HepG2 (cell line): ENCODE measurements around the gene SIDT1. TPM values are rescaled to one million over a fixed set of nuclear protein-coding genes. Genes with fewer than 3 reads are reported as not detected.

ENCODE experiments used
- ATF1 ChIP-seq: IDR thresholded peaks from 2 replicates; pipeline ENCODE4 v1.6.1; 2016; ENCODE audit warnings: mild to moderate bottlenecking, control low read depth
- CBX5 ChIP-seq: sonication (generic); formaldehyde crosslinking; IDR thresholded peaks from 2 replicates; pipeline ENCODE4 v1.4.0; 2020; ENCODE audit warnings: missing genetic modification reagents, borderline replicate concordance
- DNMT3B ChIP-seq: conservative IDR thresholded peaks from 2 replicates; pipeline ENCODE4 v1.6.1; 2016; ENCODE audit warnings: missing biosample characterization, control low read depth
- FIP1L1 ChIP-seq: fragments of 200-400 bp; formaldehyde crosslinking; IDR thresholded peaks from 2 replicates; pipeline ENCODE4 v1.6.1; 2018; ENCODE audit warnings: low read depth, mild to moderate bottlenecking, low read length, moderate library complexity, borderline replicate concordance; ENCODE audit not compliant: insufficient read depth
- FOXA1 ChIP-seq, 2 experiments: fragments of 450-650 bp in 1 of 2; sonication (generic) in 1 of 2; formaldehyde crosslinking in 1 of 2; IDR thresholded peaks; 2 replicates each; pipeline versions ENCODE4 v1.4.0 to v1.6.1; 2016 to 2020; ENCODE audit warnings: missing genetic modification reagents in 1 of 2
- FOXA3 ChIP-seq: IDR thresholded peaks from 2 replicates; pipeline ENCODE4 v1.6.1; 2016; ENCODE audit warnings: missing genetic modification reagents, missing compliant biosample characterization
- KAT8 ChIP-seq: IDR thresholded peaks from 2 replicates; pipeline ENCODE4 v1.6.1; 2016; ENCODE audit warnings: missing genetic modification reagents, missing compliant biosample characterization
- NFYC ChIP-seq: IDR thresholded peaks from 2 replicates; pipeline ENCODE4 v1.6.1; 2016; ENCODE audit warnings: missing genetic modification reagents, missing compliant biosample characterization
- RBM22 ChIP-seq: fragments of 200-400 bp; formaldehyde crosslinking; optimal IDR thresholded peaks from 2 replicates; pipeline ENCODE3; 2017; ENCODE audit warnings: mild to moderate bottlenecking, low read length, moderate library complexity
- RFXANK ChIP-seq: IDR thresholded peaks from 2 replicates; pipeline ENCODE4 v1.6.1; 2016
- ZNF10 ChIP-seq: sonication (generic); formaldehyde crosslinking; IDR thresholded peaks from 2 replicates; pipeline ENCODE4 v1.4.0; 2020; ENCODE audit warnings: mild to moderate bottlenecking, low read depth, missing genetic modification reagents, borderline replicate concordance
- ZNF562 ChIP-seq: sonication (generic); formaldehyde crosslinking; IDR thresholded peaks from 2 replicates; pipeline ENCODE4 v1.8.0; 2022; ENCODE audit warnings: missing genetic modification reagents, borderline replicate concordance
- ZNF709 ChIP-seq: sonication (generic); formaldehyde crosslinking; IDR thresholded peaks from 2 replicates; pipeline ENCODE4 v1.5.0; 2020; ENCODE audit warnings: mild to moderate bottlenecking, missing genetic modification reagents
- ZNF746 ChIP-seq: sonication (generic); formaldehyde crosslinking; IDR thresholded peaks from 2 replicates; pipeline ENCODE4 v1.8.0; 2022; ENCODE audit warnings: mild to moderate bottlenecking, missing genetic modification reagents
- polyA plus RNA-seq, 8 experiments: library from polyadenylated mRNA; depleted of rRNA in 3 of 8; stranded (reverse) in 7 of 8; unstranded in 1 of 8; fragments of >200 nt; fragmentation: Illumina TruSeq in 4 of 8; extraction: Trizol in 4 of 8; gene quantifications; 2 replicates each; pipeline versions ENCODE4 v1.2.1 to v1.2.3, GENCODE V29; 2011 to 2016; ENCODE audit warnings: low read depth in 4 of 8, missing spikeins in 1 of 8, mixed read lengths in 1 of 8; ENCODE audit not compliant: insufficient read depth in 1 of 8
- total RNA-seq, 5 experiments: library from RNA; depleted of rRNA; stranded (reverse); fragments of >200 nt; fragmentation: Illumina TruSeq; extraction: Trizol; gene quantifications; 2 replicates each; pipeline ENCODE4 v1.2.3, GENCODE V29; 2016; ENCODE audit warnings: low read depth in 1 of 5
- TF ChIP-seq, protein P1 (sequence below): sonication (generic); formaldehyde crosslinking; IDR thresholded peaks from 2 replicates; pipeline ENCODE4 v1.4.0; 2020; ENCODE audit warnings: missing genetic modification reagents
- TF ChIP-seq, protein P2 (sequence below), 2 experiments: sonication (generic) in 1 of 2; formaldehyde crosslinking in 1 of 2; IDR thresholded peaks; 2 replicates each; pipeline versions ENCODE4 v1.4.0 to v1.6.1; 2016 to 2020; ENCODE audit warnings: borderline replicate concordance in 1 of 2, low read depth in 1 of 2, mild to moderate bottlenecking in 1 of 2, missing genetic modification reagents in 1 of 2
- TF ChIP-seq, protein P3 (sequence below): sonication (generic); formaldehyde crosslinking; IDR thresholded peaks from 2 replicates; pipeline ENCODE4 v1.5.1; 2020; ENCODE audit warnings: missing genetic modification reagents, mild to moderate bottlenecking, borderline replicate concordance
- TF ChIP-seq, protein P4 (sequence below): sonication (generic); formaldehyde crosslinking; IDR thresholded peaks from 2 replicates; pipeline ENCODE4 v1.4.0; 2020; ENCODE audit warnings: low read depth, mild to moderate bottlenecking, missing genetic modification reagents

SIDT1 gene
- total and polyA plus RNA-seq, 2 of the 13 experiments (the other 11 are each of a cell fraction or from before 2014, with no cell fraction given), result 0.07 TPM

DNA sequence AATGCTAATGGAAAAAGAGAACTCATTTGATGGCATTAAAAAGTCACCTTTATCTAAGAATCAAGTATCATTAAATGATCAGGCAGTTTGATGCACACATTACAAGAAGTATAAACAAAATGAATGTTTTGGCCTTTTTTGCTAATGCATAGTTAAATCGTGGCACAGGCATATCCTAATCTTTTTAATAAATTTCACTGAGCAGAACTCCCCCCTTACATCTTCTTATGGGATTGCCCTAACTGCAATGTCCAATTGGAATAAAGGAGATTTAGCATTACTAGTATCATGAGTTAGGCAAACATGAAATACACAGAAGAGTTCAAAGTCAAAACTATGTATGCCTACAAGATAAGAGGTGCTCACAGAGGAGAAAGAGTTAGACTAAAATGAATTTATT lies 131.4 kb downstream of the SIDT1 start (continued):
- no peak for TF ChIP-seq FIP1L1
- no peak for TF ChIP-seq RFXANK (CRISPR knock-in tag)
- TF ChIP-seq, protein P1, sequence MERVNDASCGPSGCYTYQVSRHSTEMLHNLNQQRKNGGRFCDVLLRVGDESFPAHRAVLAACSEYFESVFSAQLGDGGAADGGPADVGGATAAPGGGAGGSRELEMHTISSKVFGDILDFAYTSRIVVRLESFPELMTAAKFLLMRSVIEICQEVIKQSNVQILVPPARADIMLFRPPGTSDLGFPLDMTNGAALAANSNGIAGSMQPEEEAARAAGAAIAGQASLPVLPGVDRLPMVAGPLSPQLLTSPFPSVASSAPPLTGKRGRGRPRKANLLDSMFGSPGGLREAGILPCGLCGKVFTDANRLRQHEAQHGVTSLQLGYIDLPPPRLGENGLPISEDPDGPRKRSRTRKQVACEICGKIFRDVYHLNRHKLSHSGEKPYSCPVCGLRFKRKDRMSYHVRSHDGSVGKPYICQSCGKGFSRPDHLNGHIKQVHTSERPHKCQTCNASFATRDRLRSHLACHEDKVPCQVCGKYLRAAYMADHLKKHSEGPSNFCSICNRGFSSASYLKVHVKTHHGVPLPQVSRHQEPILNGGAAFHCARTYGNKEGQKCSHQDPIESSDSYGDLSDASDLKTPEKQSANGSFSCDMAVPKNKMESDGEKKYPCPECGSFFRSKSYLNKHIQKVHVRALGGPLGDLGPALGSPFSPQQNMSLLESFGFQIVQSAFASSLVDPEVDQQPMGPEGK (CRISPR knock-in tag), result 0 out of 2 replicates have a peak, but pooled peaks have one; percentile 6
- no peak for TF ChIP-seq ZNF562 (CRISPR knock-in tag)
- no peak for TF ChIP-seq ATF1 (CRISPR knock-in tag)
- TF ChIP-seq, protein P2, sequence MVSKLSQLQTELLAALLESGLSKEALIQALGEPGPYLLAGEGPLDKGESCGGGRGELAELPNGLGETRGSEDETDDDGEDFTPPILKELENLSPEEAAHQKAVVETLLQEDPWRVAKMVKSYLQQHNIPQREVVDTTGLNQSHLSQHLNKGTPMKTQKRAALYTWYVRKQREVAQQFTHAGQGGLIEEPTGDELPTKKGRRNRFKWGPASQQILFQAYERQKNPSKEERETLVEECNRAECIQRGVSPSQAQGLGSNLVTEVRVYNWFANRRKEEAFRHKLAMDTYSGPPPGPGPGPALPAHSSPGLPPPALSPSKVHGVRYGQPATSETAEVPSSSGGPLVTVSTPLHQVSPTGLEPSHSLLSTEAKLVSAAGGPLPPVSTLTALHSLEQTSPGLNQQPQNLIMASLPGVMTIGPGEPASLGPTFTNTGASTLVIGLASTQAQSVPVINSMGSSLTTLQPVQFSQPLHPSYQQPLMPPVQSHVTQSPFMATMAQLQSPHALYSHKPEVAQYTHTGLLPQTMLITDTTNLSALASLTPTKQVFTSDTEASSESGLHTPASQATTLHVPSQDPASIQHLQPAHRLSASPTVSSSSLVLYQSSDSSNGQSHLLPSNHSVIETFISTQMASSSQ (IDR thresholded peaks at IDR 0.05; ENCODE audit: low read depth), result 0 out of 2 replicates have a peak, but pooled peaks have one; percentile 50
- TF ChIP-seq, protein P2 (CRISPR knock-in tag; IDR thresholded peaks at IDR 0.05; ENCODE audit: borderline replicate concordance), result no peak
- no peak for TF ChIP-seq FOXA1 (IDR thresholded peaks at IDR 0.05)
- TF ChIP-seq FOXA1 (CRISPR knock-in tag; IDR thresholded peaks at IDR 0.05), result peak; percentile 62
- no peak for TF ChIP-seq CBX5 (CRISPR knock-in tag)
- peak; percentile 44 for TF ChIP-seq NFYC (CRISPR knock-in tag)
- TF ChIP-seq RBM22, result no peak
- TF ChIP-seq, protein P3, sequence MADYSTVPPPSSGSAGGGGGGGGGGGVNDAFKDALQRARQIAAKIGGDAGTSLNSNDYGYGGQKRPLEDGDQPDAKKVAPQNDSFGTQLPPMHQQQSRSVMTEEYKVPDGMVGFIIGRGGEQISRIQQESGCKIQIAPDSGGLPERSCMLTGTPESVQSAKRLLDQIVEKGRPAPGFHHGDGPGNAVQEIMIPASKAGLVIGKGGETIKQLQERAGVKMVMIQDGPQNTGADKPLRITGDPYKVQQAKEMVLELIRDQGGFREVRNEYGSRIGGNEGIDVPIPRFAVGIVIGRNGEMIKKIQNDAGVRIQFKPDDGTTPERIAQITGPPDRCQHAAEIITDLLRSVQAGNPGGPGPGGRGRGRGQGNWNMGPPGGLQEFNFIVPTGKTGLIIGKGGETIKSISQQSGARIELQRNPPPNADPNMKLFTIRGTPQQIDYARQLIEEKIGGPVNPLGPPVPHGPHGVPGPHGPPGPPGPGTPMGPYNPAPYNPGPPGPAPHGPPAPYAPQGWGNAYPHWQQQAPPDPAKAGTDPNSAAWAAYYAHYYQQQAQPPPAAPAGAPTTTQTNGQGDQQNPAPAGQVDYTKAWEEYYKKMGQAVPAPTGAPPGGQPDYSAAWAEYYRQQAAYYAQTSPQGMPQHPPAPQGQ (CRISPR knock-in tag), result no peak
- TF ChIP-seq ZNF709 (CRISPR knock-in tag), result no peak
- TF ChIP-seq ZNF746 (CRISPR knock-in tag), result no peak
- TF ChIP-seq FOXA3 (CRISPR knock-in tag), result peak; percentile 57; the same call in 1 of the 2 replicates
- no peak for TF ChIP-seq ZNF10 (CRISPR knock-in tag)
- TF ChIP-seq, protein P4, sequence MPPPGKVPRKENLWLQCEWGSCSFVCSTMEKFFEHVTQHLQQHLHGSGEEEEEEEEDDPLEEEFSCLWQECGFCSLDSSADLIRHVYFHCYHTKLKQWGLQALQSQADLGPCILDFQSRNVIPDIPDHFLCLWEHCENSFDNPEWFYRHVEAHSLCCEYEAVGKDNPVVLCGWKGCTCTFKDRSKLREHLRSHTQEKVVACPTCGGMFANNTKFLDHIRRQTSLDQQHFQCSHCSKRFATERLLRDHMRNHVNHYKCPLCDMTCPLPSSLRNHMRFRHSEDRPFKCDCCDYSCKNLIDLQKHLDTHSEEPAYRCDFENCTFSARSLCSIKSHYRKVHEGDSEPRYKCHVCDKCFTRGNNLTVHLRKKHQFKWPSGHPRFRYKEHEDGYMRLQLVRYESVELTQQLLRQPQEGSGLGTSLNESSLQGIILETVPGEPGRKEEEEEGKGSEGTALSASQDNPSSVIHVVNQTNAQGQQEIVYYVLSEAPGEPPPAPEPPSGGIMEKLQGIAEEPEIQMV (CRISPR knock-in tag), result no peak
- peak; percentile 30; the same call in 1 of the 2 replicates for TF ChIP-seq KAT8 (CRISPR knock-in tag)
- TF ChIP-seq DNMT3B, result no peak
